OCI-LY7 (cell line): Measurements from ENCODE around the gene GAR1. TPM values are rescaled to one million over a fixed set of nuclear protein-coding genes. Genes with fewer than 3 reads are reported as not detected.
"Not testable (repeated sequence)": the region's sequence is repeated elsewhere in the genome, so short reads cannot be mapped to it uniquely, and the experiment has no call there.

Experiments
- BruUV-seq: library from RNA; stranded (reverse); fragments of 400-500 nt; replicated peaks from 2 replicates; lab custom pipeline; 2021; lab: Mats Ljungman, UMichigan
- CTCF ChIA-PET: fragments of 300-600 bp; sonication (Branson Sonifier 250); formaldehyde crosslinking; loops from one replicate; lab custom pipeline; 2022; ENCODE audit warnings: antibody characterized with exemption; ENCODE audit not compliant: unreplicated experiment; lab: Charles Lee
- POLR2A ChIA-PET: fragments of 300-600 bp; sonication (Branson Sonifier 250); formaldehyde crosslinking; loops from one replicate; lab custom pipeline; 2022; ENCODE audit warnings: antibody characterized with exemption; lab: Charles Lee
- DNase-seq: peaks from one replicate; pipeline ENCODE4 v3.0.0-alpha.2; 2015; ENCODE audit warnings: low spot score
- H2AFZ ChIP-seq: fragments of 200-600 bp; sonication (generic), shearing (Covaris generic); 2 replicates; pipeline ENCODE4 v1.6.1; 2014; ENCODE audit warnings: mild to moderate bottlenecking, antibody characterized with exemption, low read length, moderate library complexity
- H3K27ac ChIP-seq: fragments of 200-600 bp; sonication (generic); 2 replicates; pipeline ENCODE4 v1.5.1; 2014; ENCODE audit warnings: mixed run types, low read depth, mild to moderate bottlenecking, moderate library complexity, low read length, inconsistent platforms; ENCODE audit not compliant: poor library complexity, severe bottlenecking
- H3K36me3 ChIP-seq: fragments of 200-600 bp; sonication (generic); 2 replicates; pipeline ENCODE4 v1.6.1; 2014; ENCODE audit warnings: mild to moderate bottlenecking, antibody characterized with exemption, low read length, moderate library complexity, mixed read lengths; ENCODE audit not compliant: insufficient read depth
- H3K4me1 ChIP-seq: fragments of 200-600 bp; sonication (generic); 2 replicates; pipeline ENCODE4 v1.5.1; 2014; ENCODE audit warnings: mild to moderate bottlenecking, low read length; ENCODE audit not compliant: insufficient read depth, poor library complexity, severe bottlenecking
- H3K4me2 ChIP-seq: fragments of 200-600 bp; sonication (generic); 2 replicates; pipeline ENCODE4 v1.6.1; 2014; ENCODE audit warnings: mild to moderate bottlenecking, low read length
- H3K4me3 ChIP-seq: fragments of 200-600 bp; sonication (generic); 2 replicates; pipeline ENCODE4 v1.5.1; 2014; ENCODE audit warnings: mild to moderate bottlenecking, low read depth, low read length; ENCODE audit not compliant: poor library complexity, severe bottlenecking
- H3K79me2 ChIP-seq: fragments of 200-600 bp; sonication (generic); 2 replicates; pipeline ENCODE4 v1.6.1; 2016; ENCODE audit warnings: low read depth, mild to moderate bottlenecking, low read length, moderate library complexity, mixed read lengths; ENCODE audit not compliant: insufficient read depth
- H3K9me2 ChIP-seq: fragments of 200-600 bp; sonication (generic); 2 replicates; pipeline ENCODE4 v1.6.1; 2016; ENCODE audit warnings: mild to moderate bottlenecking, low read length, mixed read lengths; ENCODE audit not compliant: insufficient read depth
- H3K9me3 ChIP-seq: fragments of 200-600 bp; sonication (generic); 2 replicates; pipeline ENCODE4 v1.6.1; 2014; ENCODE audit warnings: mild to moderate bottlenecking, mixed run types, low read length, mixed read lengths
- H4K20me1 ChIP-seq: fragments of 200-600 bp; sonication (generic); 2 replicates; pipeline ENCODE4 v1.6.1; 2014; ENCODE audit warnings: mild to moderate bottlenecking, antibody characterized with exemption, low read length, moderate library complexity, mixed read lengths; ENCODE audit not compliant: insufficient read depth
- CTCF ChIP-seq: fragments of 200-600 bp; sonication (generic); conservative IDR thresholded peaks from 2 replicates; pipeline ENCODE4 v1.5.1; 2014; ENCODE audit warnings: mild to moderate bottlenecking, antibody characterized with exemption, low read length, moderate library complexity, mixed read lengths
- EZH2phosphoT487 ChIP-seq: fragments of 200-600 bp; sonication (generic); IDR thresholded peaks from 2 replicates; pipeline ENCODE4 v1.6.1; 2018; ENCODE audit warnings: low read depth, borderline replicate concordance, mild to moderate bottlenecking, mixed run types, antibody characterized with exemption, low read length, moderate library complexity, mixed read lengths
- intact Hi-C: fragments of 100-400 bp; cut with micrococcal nuclease; formaldehyde crosslinking; loops from one replicate; pipeline ENCODE4 v1.10.0; 2022; ENCODE audit not compliant: unreplicated experiment
- total RNA-seq, 2 experiments: library from RNA; depleted of rRNA in 1 of 2; stranded (reverse); fragments of >200 nt in 1 of 2; shearing (Covaris generic) in 1 of 2; gene quantifications; 2 replicates each; pipeline ENCODE4 v1.2.3, GENCODE V29; 2014 to 2022

Gene GAR1
- total RNA-seq, 2 experiments from 2014 or later = 16.4 to 42.5 TPM

DNA sequence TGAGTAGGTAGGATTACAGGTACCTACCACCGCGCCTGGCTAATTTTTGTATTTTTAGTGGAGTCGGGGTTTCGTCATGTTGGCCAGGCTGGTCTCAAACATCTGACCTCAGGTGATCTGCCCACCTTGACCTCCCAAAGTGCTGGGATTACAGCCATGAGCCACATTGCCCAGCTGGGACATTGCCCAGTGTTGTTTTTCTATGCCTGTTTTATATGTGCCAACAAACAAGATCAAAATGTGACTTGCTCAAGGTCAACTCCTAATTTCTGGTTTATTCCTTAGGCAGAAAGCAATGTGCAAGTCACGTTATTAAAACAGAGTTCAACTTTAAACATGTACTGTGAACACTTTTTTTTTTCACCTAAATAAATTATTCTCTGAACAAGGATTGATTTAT lies 35.0 kb downstream of the GAR1 start:
- Histone ChIP-seq H3K79me2 (no peaks in the 10 kb centered on the region), H3K4me1 (no peaks in the 10 kb centered on the region), H3K9me3 (no peaks in the 10 kb centered on the region), H3K4me2 (no peak overlapping the region), H2AFZ (no peak overlapping the region), H3K9me2 (no peaks in the 10 kb centered on the region), H4K20me1 (no peaks in the 10 kb centered on the region), H3K36me3 (no peaks in the 10 kb centered on the region), H3K27ac (no peak overlapping the region), H3K4me3 (no peak overlapping the region)
- intact Hi-C loops = no loop called here
- no TSS peak for BruUV-seq
- TF ChIP-seq EZH2phosphoT487 = no peak
- no peak for TF ChIP-seq CTCF
- ChIA-PET POLR2A (no interaction called here), CTCF (no interaction called here)
- no peak for DNase-seq

DNA sequence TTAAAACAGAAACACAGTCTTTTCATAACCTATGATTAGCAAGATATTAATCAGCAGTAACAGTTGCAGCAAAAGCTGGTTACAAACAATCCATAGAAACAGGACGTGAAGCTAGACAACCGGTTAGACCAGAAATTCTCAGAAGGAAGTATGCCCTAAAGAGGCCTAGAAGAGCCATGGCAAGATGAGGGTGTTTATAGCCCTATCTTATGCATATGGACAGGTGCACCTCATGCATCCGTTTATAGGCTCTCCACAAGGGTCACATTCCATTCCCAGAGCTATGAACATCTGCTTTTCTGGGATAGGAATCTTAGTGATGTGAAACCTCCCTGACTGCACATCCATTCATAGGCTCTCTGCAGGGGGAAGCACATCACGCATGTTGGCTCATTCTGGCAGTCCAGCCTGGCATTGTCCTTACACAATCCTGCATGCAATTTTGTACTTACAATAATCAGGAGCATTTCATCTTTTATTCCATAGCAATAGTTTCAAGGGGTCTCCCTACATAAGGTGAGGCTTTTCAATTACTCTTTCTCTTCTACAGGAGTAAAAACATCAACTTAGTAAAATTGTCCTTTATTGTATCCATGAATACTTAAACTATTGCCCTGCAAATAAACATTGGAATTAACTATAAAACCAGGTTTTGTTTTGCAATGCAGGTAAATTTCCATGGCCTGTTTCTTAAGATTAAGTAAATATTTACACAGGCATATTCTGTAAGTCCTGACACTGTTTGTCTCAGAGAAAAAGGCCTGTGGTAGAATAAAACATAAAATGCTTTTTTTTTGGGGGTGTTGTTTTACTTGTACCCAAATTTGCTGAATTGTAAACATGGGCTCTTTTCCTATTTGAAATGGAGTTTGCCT lies 44.1 kb downstream of the GAR1 start:
- DNase-seq, CTCF ChIA-PET, H3K27ac ChIP-seq, H3K4me3 ChIP-seq, H3K79me2 ChIP-seq, H2AFZ ChIP-seq, intact Hi-C loops, H3K9me2 ChIP-seq, H3K36me3 ChIP-seq, H3K4me1 ChIP-seq, H3K4me2 ChIP-seq, BruUV-seq, H4K20me1 ChIP-seq, POLR2A ChIA-PET: not testable (repeated sequence)
- peaks cover 15% of the 10 kb centered on the region; the same call in 1 of the 2 replicates for H3K9me3 ChIP-seq

GRCh38 chr4:109861271-109861670 lies 45.7 kb downstream of the GAR1 start:
- no peaks in the 10 kb centered on the region for H3K36me3 ChIP-seq
- BruUV-seq = no TSS peak
- TF ChIP-seq EZH2phosphoT487 = no peak
- no peak for TF ChIP-seq CTCF
- H3K4me3 ChIP-seq = no peak overlapping the region
- no peaks in the 10 kb centered on the region; the same call in 1 of the 2 replicates for H3K79me2 ChIP-seq
- H2AFZ ChIP-seq = no peak overlapping the region
- H4K20me1 ChIP-seq = no peaks in the 10 kb centered on the region
- H3K9me3 ChIP-seq = peaks cover 15% of the 10 kb centered on the region; the same call in 1 of the 2 replicates
- intact Hi-C loops = no loop called here
- H3K4me1 ChIP-seq = no peaks in the 10 kb centered on the region
- ChIA-PET CTCF (no interaction called here), POLR2A (no interaction called here)
- H3K4me2 ChIP-seq = no peak overlapping the region
- no peak overlapping the region for H3K27ac ChIP-seq
- H3K9me2 ChIP-seq = no peaks in the 10 kb centered on the region
- DNase-seq = no peak
